SK-N-SH treated with all-trans-retinoic acid at 6 μM for 48 hours (cell line): ENCODE results near the gene FBXL5.

Source experiments
- ARNTL ChIP-seq: fragments of 450-650 bp; formaldehyde crosslinking; IDR thresholded peaks from 2 replicates; pipeline ENCODE4 v1.5.0; 2020; ENCODE audit warnings: low read depth, mild to moderate bottlenecking, moderate library complexity, borderline replicate concordance
- ZFP30 ChIP-seq: fragments of 450-650 bp; formaldehyde crosslinking; IDR thresholded peaks from 2 replicates; pipeline ENCODE4 v1.5.0; 2022; ENCODE audit warnings: mild to moderate bottlenecking, moderate library complexity

DNA sequence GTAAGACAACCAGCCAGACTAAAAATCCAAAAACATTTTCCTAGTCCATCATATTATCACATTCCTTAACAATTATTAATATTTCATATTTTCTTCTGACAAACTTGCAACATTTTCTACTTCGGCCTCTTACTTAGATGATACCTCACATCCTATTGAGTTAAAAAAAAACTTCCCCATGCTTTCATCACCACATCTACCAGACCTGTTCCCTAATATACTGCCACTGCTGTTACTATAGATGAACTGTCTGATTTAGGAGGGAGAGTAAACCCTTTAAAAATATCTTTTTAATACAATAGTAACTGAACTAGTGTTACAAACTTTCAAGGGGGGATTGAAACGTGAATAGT lies 28.0 kb upstream of the FBXL5 start:
- TF ChIP-seq ZFP30 (CRISPR knock-in tag): no peak
- no peak for TF ChIP-seq ARNTL (CRISPR knock-in tag)
